H9 (cell line): Measurements from ENCODE around the gene PDE4A. TPM values are rescaled to one million over a fixed set of nuclear protein-coding genes. Genes with fewer than 3 reads are reported as not detected.
A peak's percentile ranks its signal among the peaks of the same experiment; 100 is the strongest.

Experiments
- DNase-seq: peaks from one replicate; pipeline ENCODE4 v3.0.0-alpha.2; 2017
- H2AFZ ChIP-seq: one replicate; pipeline ENCODE4 v1.6.1; 2013; ENCODE audit warnings: mild to moderate bottlenecking, low read length, control low read depth, moderate library complexity
- H2AK5ac ChIP-seq: 2 replicates; pipeline ENCODE4 v1.6.1; 2013; ENCODE audit warnings: low read length, control low read depth, mixed read lengths; ENCODE audit not compliant: insufficient read length
- H2BK120ac ChIP-seq: one replicate; pipeline ENCODE4 v1.6.1; 2013; ENCODE audit warnings: low read depth, mild to moderate bottlenecking, low read length, control low read depth, inconsistent platforms; ENCODE audit not compliant: poor library complexity, severe bottlenecking
- H2BK12ac ChIP-seq: 2 replicates; pipeline ENCODE4 v1.6.1; 2013; ENCODE audit warnings: low read length, control low read depth, mixed read lengths, low read depth; ENCODE audit not compliant: insufficient read length
- H2BK15ac ChIP-seq: 2 replicates; pipeline ENCODE4 v1.6.1; 2013; ENCODE audit warnings: low read depth, low read length, control low read depth
- H2BK20ac ChIP-seq: one replicate; pipeline ENCODE4 v1.6.1; 2013; ENCODE audit warnings: low read depth, mild to moderate bottlenecking, low read length, control low read depth, inconsistent platforms; ENCODE audit not compliant: poor library complexity, severe bottlenecking
- H2BK5ac ChIP-seq: 2 replicates; pipeline ENCODE4 v1.6.1; 2013; ENCODE audit warnings: low read length, control low read depth, mixed read lengths; ENCODE audit not compliant: insufficient read length
- H3K14ac ChIP-seq: 2 replicates; pipeline ENCODE4 v1.6.1; 2013; ENCODE audit warnings: low read length, control low read depth; ENCODE audit not compliant: insufficient read depth
- H3K18ac ChIP-seq: 2 replicates; pipeline ENCODE4 v1.6.1; 2013; ENCODE audit warnings: low read depth, mild to moderate bottlenecking, mixed read lengths, low read length, control low read depth; ENCODE audit not compliant: insufficient read length
- H3K23ac ChIP-seq: 2 replicates; pipeline ENCODE4 v1.6.1; 2013; ENCODE audit warnings: low read length, control low read depth, mixed read lengths, low read depth; ENCODE audit not compliant: insufficient read length
- H3K23me2 ChIP-seq: 2 replicates; pipeline ENCODE4 v1.6.1; 2013; ENCODE audit warnings: low read depth, mild to moderate bottlenecking, mixed read lengths, low read length, control low read depth; ENCODE audit not compliant: insufficient read length, poor library complexity, severe bottlenecking
- H3K27ac ChIP-seq: 2 replicates; pipeline ENCODE4 v1.5.1; 2013; ENCODE audit warnings: low read length, control low read depth, mixed read lengths, low read depth; ENCODE audit not compliant: insufficient read length
- H3K27me3 ChIP-seq: 2 replicates; pipeline ENCODE4 v1.6.1; 2013; ENCODE audit warnings: low read length, control low read depth, inconsistent platforms; ENCODE audit not compliant: insufficient read depth
- H3K4ac ChIP-seq: 2 replicates; pipeline ENCODE4 v1.6.1; 2013; ENCODE audit warnings: low read depth, mild to moderate bottlenecking, control low read depth, inconsistent platforms, low read length, moderate library complexity
- H3K4me1 ChIP-seq: 2 replicates; pipeline ENCODE4 v1.6.1; 2013; ENCODE audit warnings: low read length, control low read depth, inconsistent platforms; ENCODE audit not compliant: insufficient read depth
- H3K4me2 ChIP-seq: 2 replicates; pipeline ENCODE4 v1.6.1; 2013; ENCODE audit warnings: low read length, control low read depth, mixed read lengths; ENCODE audit not compliant: insufficient read length, insufficient read depth
- H3K56ac ChIP-seq: 2 replicates; pipeline ENCODE4 v1.6.1; 2013; ENCODE audit warnings: low read depth, mild to moderate bottlenecking, mixed read lengths, low read length, control low read depth; ENCODE audit not compliant: insufficient read length
- H3K79me1 ChIP-seq: 2 replicates; pipeline ENCODE4 v1.6.1; 2013; ENCODE audit warnings: low read depth, mild to moderate bottlenecking, moderate library complexity, low read length, control low read depth, inconsistent platforms; ENCODE audit not compliant: insufficient read depth, poor library complexity, severe bottlenecking
- H3K79me2 ChIP-seq: 2 replicates; pipeline ENCODE4 v1.6.1; 2013; ENCODE audit warnings: low read length, control low read depth, inconsistent platforms; ENCODE audit not compliant: insufficient read depth
- H3K9ac ChIP-seq: 2 replicates; pipeline ENCODE4 v1.6.1; 2013; ENCODE audit warnings: low read length, control low read depth, mixed read lengths; ENCODE audit not compliant: insufficient read length; ENCODE audit errors: extremely low read depth
- H3K9me3 ChIP-seq: one replicate; pipeline ENCODE4 v1.6.1; 2013; ENCODE audit warnings: low read depth, low read length, inconsistent platforms; ENCODE audit not compliant: control insufficient read depth
- H3T11ph ChIP-seq: one replicate; pipeline ENCODE4 v1.6.1; 2013; ENCODE audit warnings: mild to moderate bottlenecking, low read length, control low read depth, inconsistent platforms
- H4K20me1 ChIP-seq: one replicate; pipeline ENCODE4 v1.6.1; 2013; ENCODE audit not compliant: control insufficient read depth, insufficient read length, insufficient read depth
- H4K5ac ChIP-seq: 2 replicates; pipeline ENCODE4 v1.6.1; 2013; ENCODE audit warnings: low read depth, mild to moderate bottlenecking, mixed read lengths, low read length, control low read depth; ENCODE audit not compliant: insufficient read length
- H4K8ac ChIP-seq: replicated peaks from 2 replicates; pipeline ENCODE4 v1.6.1; 2013; ENCODE audit warnings: low read length, control low read depth, mixed read lengths, low read depth; ENCODE audit not compliant: insufficient read length
- H4K91ac ChIP-seq: 2 replicates; pipeline ENCODE4 v1.6.1; 2013; ENCODE audit warnings: low read depth, mild to moderate bottlenecking, moderate library complexity, mixed read lengths, low read length, control low read depth; ENCODE audit not compliant: insufficient read length
- H3K27ac Mint-ChIP-seq, 3 experiments: 2 replicates in 2 of 3; 3 replicates in 1 of 3; pipeline ENCODE4 v1.8.0; 2020 to 2021; ENCODE audit warnings: mixed read lengths in 3 of 3, mild to moderate bottlenecking in 1 of 3, moderate library complexity in 1 of 3
- H3K27me3 Mint-ChIP-seq: 2 replicates; pipeline ENCODE4 v1.8.0; 2021; ENCODE audit warnings: low read depth, mild to moderate bottlenecking, moderate library complexity, mixed read lengths
- H3K36me3 Mint-ChIP-seq, 3 experiments: 2 replicates in 2 of 3; 3 replicates in 1 of 3; pipeline ENCODE4 v1.8.0; 2020 to 2021; ENCODE audit warnings: low read depth in 3 of 3, mixed read lengths in 3 of 3; ENCODE audit not compliant: insufficient read depth in 1 of 3
- H3K4me1 Mint-ChIP-seq, 2 experiments: 2 replicates each; pipeline ENCODE4 v1.8.0; 2020; ENCODE audit warnings: mixed read lengths in 2 of 2
- H3K4me3 Mint-ChIP-seq, 2 experiments: 2 replicates in 1 of 2; 3 replicates in 1 of 2; pipeline ENCODE4 v1.8.0; 2020 to 2021; ENCODE audit warnings: mild to moderate bottlenecking in 2 of 2, mixed read lengths in 2 of 2, moderate library complexity in 1 of 2
- H3K9me3 Mint-ChIP-seq, 2 experiments: 2 replicates in 1 of 2; 3 replicates in 1 of 2; pipeline ENCODE4 v1.8.0; 2020; ENCODE audit warnings: mild to moderate bottlenecking in 2 of 2, mixed read lengths in 2 of 2, moderate library complexity in 1 of 2
- WGBS: extraction: QIAGEN DNeasy Blood & Tissue Kit; methylation state at CpG from one replicate; pipeline ENCODE4 v1.1.7; 2013; ENCODE audit warnings: missing lambda C conversion rate, low lambda C conversion rate, mixed read lengths; ENCODE audit not compliant: insufficient read length; ENCODE audit errors: extremely low coverage; 5-methylcytosine and 5-hydroxymethylcytosine counted together
- total RNA-seq: library from RNA; stranded (reverse); gene quantifications from 2 replicates; pipeline ENCODE4 v1.2.1, GENCODE V29; 2021
- TF ChIP-seq, protein P1 (sequence below): fragments of 200-600 bp; sonication (generic); conservative IDR thresholded peaks from 3 replicates; pipeline ENCODE4 v1.8.0; 2021; ENCODE audit warnings: antibody characterized with exemption, mild to moderate bottlenecking

Gene PDE4A
- total RNA-seq, 1 experiment from 2014 or later = 8.5 TPM

DNA sequence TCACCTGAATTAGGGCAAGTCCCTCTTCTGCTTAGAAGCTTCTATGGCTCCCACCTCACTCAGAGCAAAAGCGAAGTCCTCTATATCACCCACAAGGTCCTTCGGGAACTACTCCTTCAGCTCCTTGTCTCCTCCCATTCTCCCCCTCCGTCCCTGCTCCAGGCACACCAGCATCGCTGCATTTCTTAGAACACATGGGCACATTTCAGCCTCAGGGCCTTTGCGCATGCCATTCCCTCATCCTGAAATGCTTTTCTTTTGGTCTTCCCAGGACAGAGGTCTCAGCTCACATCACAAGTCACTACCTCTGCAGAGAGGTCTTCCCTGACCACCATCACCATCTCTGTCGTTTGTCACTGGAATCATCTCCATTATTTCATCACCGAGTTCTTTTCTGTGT, 92.9 kb downstream of the PDE4A start:
- H2AFZ ChIP-seq = no peak overlapping the region
- Mint-ChIP-seq H3K4me3 (peak overlapping the region in 1 of 2 experiments; percentile 16; a peak in 1 of 5 replicates), H3K9me3 (no peaks in the 10 kb centered on the region; a peak in 1 of 5 replicates), H3K36me3 (peaks cover 7 to 10% (median 8%) of the 10 kb centered on the region in 3 experiments; a peak in 6 of 7 replicates), H3K27ac (peak overlapping the region in 1 of 3 experiments; percentile 35; a peak in 3 of 7 replicates), H3K4me1 (peaks cover 13% of the 10 kb centered on the region in 2 experiments), H3K27me3 (peaks cover 4% of the 10 kb centered on the region)
- TF ChIP-seq, protein P1, sequence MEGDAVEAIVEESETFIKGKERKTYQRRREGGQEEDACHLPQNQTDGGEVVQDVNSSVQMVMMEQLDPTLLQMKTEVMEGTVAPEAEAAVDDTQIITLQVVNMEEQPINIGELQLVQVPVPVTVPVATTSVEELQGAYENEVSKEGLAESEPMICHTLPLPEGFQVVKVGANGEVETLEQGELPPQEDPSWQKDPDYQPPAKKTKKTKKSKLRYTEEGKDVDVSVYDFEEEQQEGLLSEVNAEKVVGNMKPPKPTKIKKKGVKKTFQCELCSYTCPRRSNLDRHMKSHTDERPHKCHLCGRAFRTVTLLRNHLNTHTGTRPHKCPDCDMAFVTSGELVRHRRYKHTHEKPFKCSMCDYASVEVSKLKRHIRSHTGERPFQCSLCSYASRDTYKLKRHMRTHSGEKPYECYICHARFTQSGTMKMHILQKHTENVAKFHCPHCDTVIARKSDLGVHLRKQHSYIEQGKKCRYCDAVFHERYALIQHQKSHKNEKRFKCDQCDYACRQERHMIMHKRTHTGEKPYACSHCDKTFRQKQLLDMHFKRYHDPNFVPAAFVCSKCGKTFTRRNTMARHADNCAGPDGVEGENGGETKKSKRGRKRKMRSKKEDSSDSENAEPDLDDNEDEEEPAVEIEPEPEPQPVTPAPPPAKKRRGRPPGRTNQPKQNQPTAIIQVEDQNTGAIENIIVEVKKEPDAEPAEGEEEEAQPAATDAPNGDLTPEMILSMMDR = no peak
- H2BK20ac ChIP-seq = no peak overlapping the region
- no peak overlapping the region for H2BK15ac ChIP-seq
- no peak for DNase-seq
- H3K27ac ChIP-seq = no peak overlapping the region
- H3K9me3 ChIP-seq = no peaks in the 10 kb centered on the region
- H4K20me1 ChIP-seq = no peaks in the 10 kb centered on the region
- no peak overlapping the region for H4K5ac ChIP-seq
- no peak overlapping the region for H3K4ac ChIP-seq
- no peak overlapping the region for H2BK12ac ChIP-seq
- H2BK5ac ChIP-seq = no peak overlapping the region
- no peak overlapping the region for H4K8ac ChIP-seq
- no peaks in the 10 kb centered on the region for H3K79me2 ChIP-seq
- H3K14ac ChIP-seq = no peak overlapping the region
- H3T11ph ChIP-seq = no peak overlapping the region
- H3K23ac ChIP-seq = no peak overlapping the region
- H3K79me1 ChIP-seq = no peaks in the 10 kb centered on the region
- peaks cover 14% of the 10 kb centered on the region for H3K23me2 ChIP-seq
- no peak overlapping the region for H2AK5ac ChIP-seq
- no peaks in the 10 kb centered on the region; the same call in 1 of the 2 replicates for H3K4me1 ChIP-seq
- H3K56ac ChIP-seq = no peak overlapping the region
- H3K4me2 ChIP-seq = no peak overlapping the region
- no peak overlapping the region for H2BK120ac ChIP-seq
- no CpG with 5 or more reads among the region's 7 CpGs for WGBS
- H3K27me3 ChIP-seq = peaks cover 7% of the 10 kb centered on the region; the same call in 1 of the 2 replicates
- no peak overlapping the region for H4K91ac ChIP-seq
- no peak overlapping the region for H3K18ac ChIP-seq
- no peak overlapping the region for H3K9ac ChIP-seq
